ENCODE results near the gene KRTAP9-3. TPM values are rescaled to one million over a fixed set of nuclear protein-coding genes. Genes with fewer than 3 reads are reported as not detected.
"Not testable (repeated sequence)": the region's sequence is repeated elsewhere in the genome, so short reads cannot be mapped to it uniquely, and the experiment has no call there.

The KRTAP9-3 gene
- polyA plus RNA-seq, 1 experiment: not detected

- Histone ChIP-seq H3K27ac (ENCODE audit: low read depth, low read length) (no peak overlapping the region), H3K27me3 (ENCODE audit: control insufficient read depth, insufficient read depth, low read length) (peaks cover 4% of the 10 kb centered on the region), H3K4me3 (ENCODE audit: low read depth, low read length) (no peak overlapping the region), H3K9me3 (ENCODE audit: control insufficient read depth, insufficient read depth, low read length) (no peaks in the 10 kb centered on the region)
- DNase-seq (ENCODE audit: low read depth, low spot score): no peak
- ChIA-PET POLR2A (no interaction called here), CTCF (no interaction called here)
- TF ChIP-seq, protein P1, sequence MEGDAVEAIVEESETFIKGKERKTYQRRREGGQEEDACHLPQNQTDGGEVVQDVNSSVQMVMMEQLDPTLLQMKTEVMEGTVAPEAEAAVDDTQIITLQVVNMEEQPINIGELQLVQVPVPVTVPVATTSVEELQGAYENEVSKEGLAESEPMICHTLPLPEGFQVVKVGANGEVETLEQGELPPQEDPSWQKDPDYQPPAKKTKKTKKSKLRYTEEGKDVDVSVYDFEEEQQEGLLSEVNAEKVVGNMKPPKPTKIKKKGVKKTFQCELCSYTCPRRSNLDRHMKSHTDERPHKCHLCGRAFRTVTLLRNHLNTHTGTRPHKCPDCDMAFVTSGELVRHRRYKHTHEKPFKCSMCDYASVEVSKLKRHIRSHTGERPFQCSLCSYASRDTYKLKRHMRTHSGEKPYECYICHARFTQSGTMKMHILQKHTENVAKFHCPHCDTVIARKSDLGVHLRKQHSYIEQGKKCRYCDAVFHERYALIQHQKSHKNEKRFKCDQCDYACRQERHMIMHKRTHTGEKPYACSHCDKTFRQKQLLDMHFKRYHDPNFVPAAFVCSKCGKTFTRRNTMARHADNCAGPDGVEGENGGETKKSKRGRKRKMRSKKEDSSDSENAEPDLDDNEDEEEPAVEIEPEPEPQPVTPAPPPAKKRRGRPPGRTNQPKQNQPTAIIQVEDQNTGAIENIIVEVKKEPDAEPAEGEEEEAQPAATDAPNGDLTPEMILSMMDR (IDR thresholded peaks at IDR 0.05; ENCODE audit: low read depth, low read length): no peak
Measured at GRCh38 chr17:41258406-41258805, 26.2 kb downstream of the KRTAP9-3 start.

DNA sequence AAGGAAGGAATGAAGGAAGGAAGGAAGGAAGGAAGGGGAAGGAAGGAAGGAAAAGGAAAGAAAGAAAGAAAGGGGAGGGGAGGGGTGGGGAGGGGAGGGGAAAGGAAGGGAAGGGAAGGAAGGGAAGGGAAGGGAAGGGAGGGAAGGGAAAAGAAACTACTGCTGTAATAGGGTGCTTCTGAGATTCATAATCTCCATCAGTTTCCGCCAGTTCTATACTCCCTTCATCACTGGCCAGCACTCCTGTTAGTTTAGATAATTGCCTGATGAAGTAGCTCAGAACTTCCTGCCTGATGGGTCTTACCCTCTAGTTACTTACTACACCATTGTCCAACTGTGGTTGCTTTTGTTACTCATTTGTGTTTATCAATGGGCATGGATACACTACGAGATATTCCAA lies 31.0 kb downstream of the KRTAP9-3 start:
- CTCF ChIA-PET: interaction anchor here (0.7 kb wide), 1 partner anchor 285 kb away, joined by 3 read pairs; no protein-coding TSS in a partner anchor

GRCh38 chr17:41264599-41264998 lies 32.4 kb downstream of the KRTAP9-3 start:
- TF ChIP-seq, protein P1 (IDR thresholded peaks at IDR 0.05; ENCODE audit: low read depth, low read length): no peak
- Histone ChIP-seq H3K27ac (ENCODE audit: low read depth, low read length) (no peak overlapping the region), H3K4me3 (ENCODE audit: low read depth, low read length) (no peak overlapping the region), H3K9me3 (ENCODE audit: control insufficient read depth, insufficient read depth, low read length) (no peaks in the 10 kb centered on the region), H3K27me3 (ENCODE audit: control insufficient read depth, insufficient read depth, low read length) (peaks cover 10% of the 10 kb centered on the region)
- POLR2A ChIA-PET: no interaction called here
- no peak for DNase-seq (ENCODE audit: low read depth, low spot score)
- CTCF ChIA-PET: no interaction called here

More for the DNA sequence above, 31.0 kb downstream of the KRTAP9-3 start:
- TF ChIP-seq, protein P1 (IDR thresholded peaks at IDR 0.05; ENCODE audit: low read depth, low read length): no peak
- H3K27ac ChIP-seq (ENCODE audit: low read depth, low read length): no peak overlapping the region
- POLR2A ChIA-PET: no interaction called here
- H3K9me3 ChIP-seq (ENCODE audit: control insufficient read depth, insufficient read depth, low read length): no peaks in the 10 kb centered on the region
- H3K4me3 ChIP-seq (ENCODE audit: low read depth, low read length): no peak overlapping the region
- peaks cover 6% of the 10 kb centered on the region for H3K27me3 ChIP-seq (ENCODE audit: control insufficient read depth, insufficient read depth, low read length)
- DNase-seq (ENCODE audit: low read depth, low spot score): no peak

DNA sequence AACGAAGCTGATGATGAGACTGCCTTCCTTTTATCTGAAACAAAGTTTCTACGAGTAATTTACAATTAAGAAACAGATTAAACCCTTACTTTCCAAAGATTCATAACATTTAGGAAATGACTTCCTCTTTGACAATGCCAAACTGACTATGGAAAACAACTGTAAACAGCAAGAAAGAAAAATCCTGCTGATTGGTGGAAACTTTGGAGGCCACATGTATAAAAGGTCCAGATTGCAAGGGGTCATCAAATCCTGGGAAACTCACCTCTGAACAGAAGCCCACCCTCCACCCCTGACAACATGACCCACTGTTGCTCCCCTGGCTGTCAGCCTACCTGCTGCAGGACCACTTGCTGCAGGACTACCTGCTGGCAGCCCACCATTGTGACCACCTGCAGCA lies 32.8 kb downstream of the KRTAP9-3 start, which contains the start of gene KRTAP9-6:
Gene KRTAP9-6, plus strand, starts transcription at position 301 of the 400 bp plus-strand sequence. Its CDS starts 0 bp downstream, at position 301.
- no peak for DNase-seq (ENCODE audit: low read depth, low spot score)
- Histone ChIP-seq H3K9me3 (ENCODE audit: control insufficient read depth, insufficient read depth, low read length) (no peaks in the 10 kb centered on the region), H3K27ac (ENCODE audit: low read depth, low read length) (no peak within 1 kb of the TSS), H3K27me3 (ENCODE audit: control insufficient read depth, insufficient read depth, low read length) (peaks cover 10% of the 10 kb centered on the region), H3K4me3 (ENCODE audit: low read depth, low read length) (no peak within 1 kb of the TSS)
- POLR2A ChIA-PET: no interaction called here
- TF ChIP-seq, protein P1 (IDR thresholded peaks at IDR 0.05; ENCODE audit: low read depth, low read length): no peak
- CTCF ChIA-PET: no interaction called here

DNA sequence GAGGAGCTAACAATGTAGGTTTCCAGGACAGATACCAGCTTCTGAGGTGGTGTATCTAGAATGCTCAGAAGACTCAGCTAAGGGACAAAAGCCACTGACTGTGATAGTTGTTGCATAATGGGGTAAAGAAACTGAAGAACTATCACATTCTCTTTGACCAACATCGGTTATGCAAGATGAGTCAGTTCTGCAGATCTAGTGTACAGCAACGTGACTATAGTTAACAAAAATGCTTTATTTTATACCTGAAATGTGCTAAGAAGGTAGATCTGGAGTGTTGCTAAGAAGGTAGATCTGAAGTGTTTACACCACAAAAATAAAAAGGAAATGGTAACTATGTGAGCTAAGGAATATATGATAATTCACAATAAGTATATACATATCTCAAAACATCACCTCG lies 35.5 kb downstream of the KRTAP9-3 start:
- DNase-seq (ENCODE audit: low read depth, low spot score): no peak
- Histone ChIP-seq H3K9me3 (ENCODE audit: control insufficient read depth, insufficient read depth, low read length) (no peaks in the 10 kb centered on the region), H3K27ac (ENCODE audit: low read depth, low read length) (no peak overlapping the region), H3K4me3 (ENCODE audit: low read depth, low read length) (no peak overlapping the region), H3K27me3 (ENCODE audit: control insufficient read depth, insufficient read depth, low read length) (peaks cover 12% of the 10 kb centered on the region)
- ChIA-PET CTCF (no interaction called here), POLR2A (interaction anchor here (0.7 kb wide), 1 partner anchor 166 kb away, joined by 3 read pairs; no protein-coding TSS in a partner anchor)
- TF ChIP-seq, protein P1 (IDR thresholded peaks at IDR 0.05; ENCODE audit: low read depth, low read length): no peak

GRCh38 chr17:41271323-41271722 lies 39.1 kb downstream of the KRTAP9-3 start:
- CTCF ChIA-PET; H3K27ac ChIP-seq (ENCODE audit: low read depth, low read length); POLR2A ChIA-PET; DNase-seq (ENCODE audit: low read depth, low spot score); H3K9me3 ChIP-seq (ENCODE audit: control insufficient read depth, insufficient read depth, low read length); H3K4me3 ChIP-seq (ENCODE audit: low read depth, low read length): not testable (repeated sequence)
- H3K27me3 ChIP-seq (ENCODE audit: control insufficient read depth, insufficient read depth, low read length): peaks cover 14% of the 10 kb centered on the region
